Liver (tissue), 9 donors: ENCODE measurements around the gene TRIO. TPM values are rescaled to one million over a fixed set of nuclear protein-coding genes. Genes with fewer than 3 reads are reported as not detected.

Experiments
- DNase-seq: peaks from one replicate; pipeline ENCODE4 v3.0.0-alpha.2; 2017; ENCODE audit warnings: low spot score
- H3K27ac ChIP-seq, 2 donors: one replicate each; pipeline ENCODE4 v1.7.0; 2013; ENCODE audit warnings: inconsistent platforms in 2 of 2, low read length in 2 of 2, control low read depth in 1 of 2, low read depth in 1 of 2, mild to moderate bottlenecking in 1 of 2
- H3K27me3 ChIP-seq, 4 donors: one replicate each; pipeline versions ENCODE4 v1.6.1 to v1.7.0; 2013; ENCODE audit warnings: low read length in 3 of 4, inconsistent platforms in 1 of 4, mild to moderate bottlenecking in 1 of 4, moderate library complexity in 1 of 4; ENCODE audit not compliant: control insufficient read depth in 4 of 4, insufficient read depth in 4 of 4
- H3K36me3 ChIP-seq, 4 donors: one replicate each; pipeline versions ENCODE4 v1.6.1 to v1.7.0; 2013; ENCODE audit warnings: low read length in 3 of 4, mild to moderate bottlenecking in 3 of 4, low read depth in 1 of 4, moderate library complexity in 1 of 4; ENCODE audit not compliant: control insufficient read depth in 4 of 4, insufficient read depth in 3 of 4
- H3K4me1 ChIP-seq, 4 donors: one replicate each; pipeline versions ENCODE4 v1.6.1 to v1.7.0; 2013; ENCODE audit warnings: low read length in 3 of 4, mild to moderate bottlenecking in 3 of 4, moderate library complexity in 1 of 4; ENCODE audit not compliant: control insufficient read depth in 4 of 4, insufficient read depth in 4 of 4
- H3K4me3 ChIP-seq, 3 donors: one replicate each; pipeline versions ENCODE4 v1.6.1 to v1.7.0; 2013; ENCODE audit warnings: low read length in 3 of 3, control low read depth in 1 of 3, low read depth in 1 of 3, mild to moderate bottlenecking in 1 of 3
- H3K9ac ChIP-seq, 2 donors: one replicate each; pipeline ENCODE4 v1.7.0; 2013; ENCODE audit warnings: low read length in 2 of 2, mild to moderate bottlenecking in 2 of 2, moderate library complexity in 2 of 2, control low read depth in 1 of 2, low read depth in 1 of 2
- H3K9me3 ChIP-seq, 4 donors: one replicate each; pipeline versions ENCODE4 v1.6.1 to v1.7.0; 2013; ENCODE audit warnings: low read length in 3 of 4; ENCODE audit not compliant: control insufficient read depth in 4 of 4
- ATF3 ChIP-seq: IDR thresholded peaks from 2 replicates; pipeline ENCODE4 v1.6.1; 2016; ENCODE audit warnings: antibody characterized with exemption
- EGR1 ChIP-seq, 2 donors: IDR thresholded peaks; 2 replicates each; pipeline ENCODE4 v1.6.1; 2016 to 2018; ENCODE audit warnings: antibody characterized with exemption in 2 of 2, low read depth in 2 of 2
- FOXA1 ChIP-seq: IDR thresholded peaks from 2 replicates; pipeline ENCODE4 v1.6.1; 2016; ENCODE audit warnings: antibody characterized with exemption
- FOXA2 ChIP-seq: IDR thresholded peaks from 2 replicates; pipeline ENCODE4 v1.6.1; 2016; ENCODE audit warnings: antibody characterized with exemption
- GABPA ChIP-seq, 2 donors: IDR thresholded peaks in 1 of 2; conservative IDR thresholded peaks in 1 of 2; 2 replicates each; pipeline ENCODE4 v1.6.1; 2016; ENCODE audit warnings: antibody characterized with exemption in 2 of 2, mild to moderate bottlenecking in 1 of 2, moderate library complexity in 1 of 2
- HNF4A ChIP-seq, 2 donors: conservative IDR thresholded peaks; 2 replicates each; pipeline ENCODE4 v1.6.1; 2016; ENCODE audit warnings: antibody characterized with exemption in 2 of 2, mild to moderate bottlenecking in 2 of 2
- HNF4G ChIP-seq: IDR thresholded peaks from 2 replicates; pipeline ENCODE4 v1.6.1; 2016; ENCODE audit warnings: antibody characterized with exemption
- JUND ChIP-seq, 2 donors: IDR thresholded peaks; 2 replicates each; pipeline ENCODE4 v1.6.1; 2016; ENCODE audit warnings: antibody characterized with exemption in 2 of 2
- NR2F2 ChIP-seq: IDR thresholded peaks from 2 replicates; pipeline ENCODE4 v1.6.1; 2016; ENCODE audit warnings: antibody characterized with exemption
- RAD21 ChIP-seq, 2 donors: IDR thresholded peaks; 2 replicates each; pipeline ENCODE4 v1.6.1; 2016; ENCODE audit warnings: antibody characterized with exemption in 2 of 2, mild to moderate bottlenecking in 2 of 2
- REST ChIP-seq: IDR thresholded peaks from 2 replicates; pipeline ENCODE4 v1.6.1; 2016; ENCODE audit warnings: antibody characterized with exemption, mild to moderate bottlenecking
- RXRA ChIP-seq, 2 donors: IDR thresholded peaks; 2 replicates each; pipeline ENCODE4 v1.6.1; 2017 to 2018; ENCODE audit warnings: antibody characterized with exemption in 2 of 2, mild to moderate bottlenecking in 1 of 2
- SP1 ChIP-seq: IDR thresholded peaks from 2 replicates; pipeline ENCODE4 v1.6.1; 2018; ENCODE audit warnings: antibody characterized with exemption, mild to moderate bottlenecking
- TAF1 ChIP-seq: conservative IDR thresholded peaks from 2 replicates; pipeline ENCODE4 v1.6.1; 2016; ENCODE audit warnings: antibody characterized with exemption, mild to moderate bottlenecking
- YY1 ChIP-seq: IDR thresholded peaks from 2 replicates; pipeline ENCODE4 v1.6.1; 2016; ENCODE audit warnings: antibody characterized with exemption, mild to moderate bottlenecking
- ZBTB33 ChIP-seq: IDR thresholded peaks from 2 replicates; pipeline ENCODE4 v1.6.1; 2016; ENCODE audit warnings: antibody characterized with exemption
- WGBS: extraction: QIAGEN DNeasy Blood & Tissue Kit; methylation state at CpG from one replicate; pipeline ENCODE4 v1.1.7; 2013; 5-methylcytosine and 5-hydroxymethylcytosine counted together
- polyA plus RNA-seq, 2 donors: library from polyadenylated mRNA; stranded (reverse) in 1 of 2; unstranded in 1 of 2; fragments of 200-250 nt in 1 of 2; fragments of >200 nt in 1 of 2; fragmentation: Nextera tagmentation in 1 of 2; extraction: Ambion mirVana in 1 of 2; gene quantifications; one replicate each; pipeline versions ENCODE4 v1.2.1 to v1.2.3, GENCODE V29; 2013 to 2015
- total RNA-seq, 2 donors: library from RNA; depleted of rRNA; stranded (reverse); fragments of >200 nt; gene quantifications; one replicate each; pipeline ENCODE4 v1.2.3, GENCODE V29; 2014
- TF ChIP-seq, protein P1 (sequence below): fragments of 150-350 bp; IDR thresholded peaks from 2 replicates; pipeline ENCODE4 v1.5.1; 2017; ENCODE audit warnings: improper control_type of control experiment, low read depth, low read length; ENCODE audit not compliant: missing input control
- TF ChIP-seq, protein P2 (sequence below): IDR thresholded peaks from 2 replicates; pipeline ENCODE4 v1.6.1; 2016; ENCODE audit warnings: antibody characterized with exemption
- donor health status: healthy.
- donor health status: healthy.
- donor health status: healthy.
- donor health status: healthy.
- donor health status: healthy.

Gene TRIO
- total and polyA plus RNA-seq, 4 donors = 8.5 to 86.2 (median 16.0) TPM

DNA sequence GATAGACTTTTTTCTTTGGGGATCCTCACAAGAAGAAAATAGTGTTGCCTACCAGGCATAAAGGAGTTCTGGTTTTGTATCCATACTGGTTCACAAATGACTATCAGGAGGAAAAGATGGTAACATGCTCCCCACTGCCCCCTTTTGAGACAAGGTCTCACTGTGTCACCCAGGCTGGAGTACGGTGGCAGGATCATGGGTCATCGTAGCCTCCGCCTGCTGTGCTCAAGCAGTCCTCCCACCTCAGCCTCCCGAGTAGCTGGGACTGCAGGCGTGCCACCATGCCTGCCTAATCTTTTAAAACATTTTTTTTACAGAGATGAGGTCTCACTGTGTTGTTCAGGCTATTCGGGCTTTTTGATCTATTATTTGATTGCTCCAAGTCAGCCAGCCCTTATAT, 99.3 kb downstream of the TRIO start:
- TF ChIP-seq SP1 = no peak
- TF ChIP-seq HNF4A (conservative IDR thresholded peaks at IDR 0.05) = no peak
- TF ChIP-seq, protein P1, sequence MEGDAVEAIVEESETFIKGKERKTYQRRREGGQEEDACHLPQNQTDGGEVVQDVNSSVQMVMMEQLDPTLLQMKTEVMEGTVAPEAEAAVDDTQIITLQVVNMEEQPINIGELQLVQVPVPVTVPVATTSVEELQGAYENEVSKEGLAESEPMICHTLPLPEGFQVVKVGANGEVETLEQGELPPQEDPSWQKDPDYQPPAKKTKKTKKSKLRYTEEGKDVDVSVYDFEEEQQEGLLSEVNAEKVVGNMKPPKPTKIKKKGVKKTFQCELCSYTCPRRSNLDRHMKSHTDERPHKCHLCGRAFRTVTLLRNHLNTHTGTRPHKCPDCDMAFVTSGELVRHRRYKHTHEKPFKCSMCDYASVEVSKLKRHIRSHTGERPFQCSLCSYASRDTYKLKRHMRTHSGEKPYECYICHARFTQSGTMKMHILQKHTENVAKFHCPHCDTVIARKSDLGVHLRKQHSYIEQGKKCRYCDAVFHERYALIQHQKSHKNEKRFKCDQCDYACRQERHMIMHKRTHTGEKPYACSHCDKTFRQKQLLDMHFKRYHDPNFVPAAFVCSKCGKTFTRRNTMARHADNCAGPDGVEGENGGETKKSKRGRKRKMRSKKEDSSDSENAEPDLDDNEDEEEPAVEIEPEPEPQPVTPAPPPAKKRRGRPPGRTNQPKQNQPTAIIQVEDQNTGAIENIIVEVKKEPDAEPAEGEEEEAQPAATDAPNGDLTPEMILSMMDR = no peak
- TF ChIP-seq GABPA (IDR thresholded peaks at IDR 0.05 in 1 of 2, conservative IDR thresholded peaks at IDR 0.05 in 1 of 2) = no peak
- TF ChIP-seq FOXA2 = no peak
- no peak for TF ChIP-seq ZBTB33
- Histone ChIP-seq H3K9ac (no peak overlapping the region), H3K4me3 (no peak overlapping the region), H3K27ac (no peak overlapping the region), H3K27me3 (no peaks in the 10 kb centered on the region), H3K4me1 (peaks cover 0 to 2% (median 1%) of the 10 kb centered on the region in 4 donors), H3K36me3 (no peaks in the 10 kb centered on the region), H3K9me3 (no peaks in the 10 kb centered on the region)
- WGBS = 94% methylated on average over 6 of the region's 6 CpGs
- no peak for DNase-seq

- 95% methylated on average over 7 of the region's 7 CpGs for WGBS
- H3K4me3 ChIP-seq = no peak overlapping the region
- H3K27me3 ChIP-seq = no peaks in the 10 kb centered on the region
- H3K27ac ChIP-seq = no peak overlapping the region
- H3K9ac ChIP-seq = no peak overlapping the region
- no peak for TF ChIP-seq NR2F2
- TF ChIP-seq TAF1 = no peak
- TF ChIP-seq JUND (IDR thresholded peaks at IDR 0.05) = no peak
- TF ChIP-seq RAD21 (IDR thresholded peaks at IDR 0.05) = no peak
- no peak for TF ChIP-seq FOXA2
- no peak for TF ChIP-seq EGR1 (IDR thresholded peaks at IDR 0.05; ENCODE audit: low read depth in 2 of 2)
- TF ChIP-seq, protein P1 = no peak
- no peak for TF ChIP-seq ZBTB33
- TF ChIP-seq HNF4G = no peak
- TF ChIP-seq FOXA1 = no peak
- TF ChIP-seq, protein P2, sequence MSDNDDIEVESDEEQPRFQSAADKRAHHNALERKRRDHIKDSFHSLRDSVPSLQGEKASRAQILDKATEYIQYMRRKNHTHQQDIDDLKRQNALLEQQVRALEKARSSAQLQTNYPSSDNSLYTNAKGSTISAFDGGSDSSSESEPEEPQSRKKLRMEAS = no peak
- TF ChIP-seq GABPA (IDR thresholded peaks at IDR 0.05 in 1 of 2, conservative IDR thresholded peaks at IDR 0.05 in 1 of 2) = no peak
- no peak for TF ChIP-seq REST
- no peak for TF ChIP-seq YY1
- no peak for TF ChIP-seq RXRA (IDR thresholded peaks at IDR 0.05)
- TF ChIP-seq ATF3 = no peak
- TF ChIP-seq SP1 = no peak
- no peak for TF ChIP-seq HNF4A (conservative IDR thresholded peaks at IDR 0.05)
- no peaks in the 10 kb centered on the region for H3K36me3 ChIP-seq
- no peaks in the 10 kb centered on the region for H3K9me3 ChIP-seq
- DNase-seq = no peak
- peaks cover 0 to 2% (median 0%) of the 10 kb centered on the region in 4 donors for H3K4me1 ChIP-seq
Measured at GRCh38 chr5:14242871-14243383, 99.8 kb downstream of the TRIO start.
